HepG2 (cell line): ENCODE measurements around the gene PTGIS. TPM values are rescaled to one million over a fixed set of nuclear protein-coding genes. Genes with fewer than 3 reads are reported as not detected.
A peak's percentile ranks its signal among the peaks of the same experiment; 100 is the strongest.

Source experiments
- CBX1 ChIP-seq: IDR thresholded peaks from one replicate; pipeline ENCODE4 v1.6.1; 2016; ENCODE audit warnings: antibody characterized with exemption, low read depth
- ESRRA ChIP-seq: sonication (generic); formaldehyde crosslinking; IDR thresholded peaks from 2 replicates; pipeline ENCODE4 v1.5.1; 2020; ENCODE audit warnings: mild to moderate bottlenecking, low read depth, missing genetic modification reagents
- GMEB1 ChIP-seq: sonication (generic); formaldehyde crosslinking; IDR thresholded peaks from 2 replicates; pipeline ENCODE4 v1.5.1; 2020; ENCODE audit warnings: missing genetic modification reagents, mild to moderate bottlenecking, borderline replicate concordance
- GPN1 ChIP-seq: sonication (generic); formaldehyde crosslinking; IDR thresholded peaks from 2 replicates; pipeline ENCODE4 v1.5.1; 2020; ENCODE audit warnings: missing genetic modification reagents, borderline replicate concordance
- HNF1B ChIP-seq: sonication (generic); formaldehyde crosslinking; IDR thresholded peaks from 2 replicates; pipeline ENCODE4 v1.5.1; 2020; ENCODE audit warnings: mild to moderate bottlenecking, moderate library complexity, missing genetic modification reagents
- KDM2A ChIP-seq: sonication (generic); formaldehyde crosslinking; IDR thresholded peaks from 2 replicates; pipeline ENCODE4 v1.4.0; 2020; ENCODE audit warnings: low read depth, missing genetic modification reagents, borderline replicate concordance
- POGK ChIP-seq: sonication (generic); formaldehyde crosslinking; conservative IDR thresholded peaks from 2 replicates; pipeline ENCODE4 v1.8.0; 2022; ENCODE audit warnings: mild to moderate bottlenecking, moderate library complexity, missing genetic modification reagents
- PRPF4 ChIP-seq: fragments of 200-400 bp; formaldehyde crosslinking; IDR thresholded peaks from 2 replicates; pipeline ENCODE4 v1.6.1; 2016; ENCODE audit warnings: low read length, low read depth; ENCODE audit not compliant: poor library complexity, severe bottlenecking
- RNF219 ChIP-seq: sonication (generic); formaldehyde crosslinking; IDR thresholded peaks from 2 replicates; pipeline ENCODE4 v1.5.0; 2020; ENCODE audit warnings: mild to moderate bottlenecking, missing genetic modification reagents
- SOX5 ChIP-seq: IDR thresholded peaks from 2 replicates; pipeline ENCODE4 v1.6.1; 2016; ENCODE audit warnings: borderline replicate concordance
- SPEN ChIP-seq: sonication (generic); formaldehyde crosslinking; IDR thresholded peaks from 2 replicates; pipeline ENCODE4 v1.5.1; 2020; ENCODE audit warnings: low read depth, mild to moderate bottlenecking, missing genetic modification reagents
- SUZ12 ChIP-seq: fragments of 150-350 bp; IDR thresholded peaks from 2 replicates; pipeline ENCODE4 v1.6.1; 2014; ENCODE audit warnings: low read depth, low read length
- THAP11 ChIP-seq: IDR thresholded peaks from 2 replicates; pipeline ENCODE4 v1.6.1; 2016; ENCODE audit warnings: missing biosample characterization, missing genetic modification reagents
- ZFP90 ChIP-seq: sonication (generic); formaldehyde crosslinking; IDR thresholded peaks from 2 replicates; pipeline ENCODE4 v1.8.0; 2022; ENCODE audit warnings: missing genetic modification reagents, mild to moderate bottlenecking, inconsistent platforms, borderline replicate concordance
- ZMAT3 ChIP-seq: sonication (generic); formaldehyde crosslinking; conservative IDR thresholded peaks from 2 replicates; pipeline ENCODE4 v1.7.0; 2021; ENCODE audit warnings: missing genetic modification reagents
- ZNF263 ChIP-seq: sonication (generic); formaldehyde crosslinking; IDR thresholded peaks from 2 replicates; pipeline ENCODE4 v1.4.0; 2020; ENCODE audit warnings: missing genetic modification reagents
- ZNF33B ChIP-seq: sonication (generic); formaldehyde crosslinking; IDR thresholded peaks from 2 replicates; pipeline ENCODE4 v1.5.1; 2020; ENCODE audit warnings: mild to moderate bottlenecking, missing genetic modification reagents
- ZNF446 ChIP-seq: sonication (generic); formaldehyde crosslinking; IDR thresholded peaks from 2 replicates; pipeline ENCODE4 v1.5.0; 2020; ENCODE audit warnings: mild to moderate bottlenecking, missing genetic modification reagents
- ZNF558 ChIP-seq: sonication (generic); formaldehyde crosslinking; IDR thresholded peaks from 2 replicates; pipeline ENCODE4 v1.9.0; 2022; ENCODE audit warnings: mild to moderate bottlenecking, missing genetic modification reagents, borderline replicate concordance
- ZNF564 ChIP-seq: sonication (generic); formaldehyde crosslinking; IDR thresholded peaks from 2 replicates; pipeline ENCODE4 v1.8.1; 2023; ENCODE audit warnings: mild to moderate bottlenecking, missing genetic modification reagents
- ZNF570 ChIP-seq: sonication (generic); formaldehyde crosslinking; IDR thresholded peaks from 2 replicates; pipeline ENCODE4 v1.4.0; 2020; ENCODE audit warnings: mild to moderate bottlenecking, missing genetic modification reagents, borderline replicate concordance
- ZNF615 ChIP-seq: sonication (generic); formaldehyde crosslinking; IDR thresholded peaks from 2 replicates; pipeline ENCODE4 v1.5.0; 2020; ENCODE audit warnings: mild to moderate bottlenecking, missing genetic modification reagents, borderline replicate concordance
- ZNF883 ChIP-seq: sonication (generic); formaldehyde crosslinking; IDR thresholded peaks from 2 replicates; pipeline ENCODE4 v1.5.1; 2020; ENCODE audit warnings: mild to moderate bottlenecking, missing genetic modification reagents; ENCODE audit errors: not compliant biosample characterization
- polyA plus RNA-seq, 8 experiments: library from polyadenylated mRNA; depleted of rRNA in 3 of 8; stranded (reverse) in 7 of 8; unstranded in 1 of 8; fragments of >200 nt; fragmentation: Illumina TruSeq in 4 of 8; extraction: Trizol in 4 of 8; gene quantifications; 2 replicates each; pipeline versions ENCODE4 v1.2.1 to v1.2.3, GENCODE V29; 2011 to 2016; ENCODE audit warnings: low read depth in 4 of 8, missing spikeins in 1 of 8, mixed read lengths in 1 of 8; ENCODE audit not compliant: insufficient read depth in 1 of 8
- total RNA-seq, 5 experiments: library from RNA; depleted of rRNA; stranded (reverse); fragments of >200 nt; fragmentation: Illumina TruSeq; extraction: Trizol; gene quantifications; 2 replicates each; pipeline ENCODE4 v1.2.3, GENCODE V29; 2016; ENCODE audit warnings: low read depth in 1 of 5

Gene PTGIS
- total and polyA plus RNA-seq, 2 of the 13 experiments (the other 11 are each of a cell fraction or from before 2014, with no cell fraction given) = not detected

GRCh38 chr20:49508435-49509199, 59.3 kb downstream of the PTGIS start (continued):
- TF ChIP-seq PRPF4 = no peak
- no peak for TF ChIP-seq ZNF446 (CRISPR knock-in tag)
- TF ChIP-seq GPN1 (CRISPR knock-in tag) = no peak
- no peak for TF ChIP-seq ZNF33B (CRISPR knock-in tag)
- TF ChIP-seq RNF219 (CRISPR knock-in tag) = no peak
- TF ChIP-seq KDM2A (CRISPR knock-in tag) = 0 out of 2 replicates have a peak, but pooled peaks have one; percentile 37
- TF ChIP-seq CBX1 = no peak
- no peak for TF ChIP-seq SOX5 (CRISPR knock-in tag)
- no peak for TF ChIP-seq SUZ12
- no peak for TF ChIP-seq THAP11 (CRISPR knock-in tag)
- TF ChIP-seq POGK (CRISPR knock-in tag) = 0 out of 2 replicates have a peak, but pooled peaks have one; percentile 14
- TF ChIP-seq SPEN (CRISPR knock-in tag) = no peak
- no peak for TF ChIP-seq ZNF564 (CRISPR knock-in tag)
- TF ChIP-seq ZNF570 (CRISPR knock-in tag) = no peak
- no peak for TF ChIP-seq ESRRA (CRISPR knock-in tag)
- TF ChIP-seq ZNF263 (CRISPR knock-in tag) = 0 out of 2 replicates have a peak, but pooled peaks have one; percentile 23
- 0 out of 2 replicates have a peak, but pooled peaks have one; percentile 3 for TF ChIP-seq HNF1B (CRISPR knock-in tag)
- no peak; the same call in 1 of the 2 replicates for TF ChIP-seq GMEB1 (CRISPR knock-in tag)
- 0 out of 2 replicates have a peak, but pooled peaks have one; percentile 32 for TF ChIP-seq ZFP90 (CRISPR knock-in tag)
- TF ChIP-seq ZNF558 (CRISPR knock-in tag) = no peak; the same call in 1 of the 2 replicates
- no peak for TF ChIP-seq ZNF883 (CRISPR knock-in tag)
- no peak for TF ChIP-seq ZNF615 (CRISPR knock-in tag)
- TF ChIP-seq ZMAT3 (CRISPR knock-in tag) = no peak
